GM12878 (cell line): ENCODE measurements around the gene PAQR7. TPM values are rescaled to one million over a fixed set of nuclear protein-coding genes. Genes with fewer than 3 reads are reported as not detected.

ENCODE experiments used
- ATAC-seq: fragments of 200-7000 bp; cut with Tn5 transposase; 3 replicates; pipeline ENCODE4 v1.9.1; 2020; ENCODE audit warnings: mild to moderate bottlenecking, moderate library complexity
- BruUV-seq: library from RNA; stranded (reverse); fragments of 400-500 nt; replicated peaks from 2 replicates; lab custom pipeline; 2021; lab: Mats Ljungman, UMichigan
- CTCF ChIA-PET: fragments of 300-600 bp; sonication (Branson Sonifier 250); formaldehyde crosslinking; extraction: SDS; loops from one replicate; lab custom pipeline; 2021; ENCODE audit warnings: inconsistent platforms; lab: Yijun Ruan, JAX
- POLR2A ChIA-PET: fragments of 350-600 bp; formaldehyde crosslinking; extraction: SDS; loops from one replicate; lab custom pipeline; 2021; ENCODE audit warnings: inconsistent platforms; lab: Charles Lee
- RAD21 ChIA-PET: fragments of 300-600 bp; sonication (Branson Sonifier 250); formaldehyde crosslinking; loops from one replicate; lab custom pipeline; 2023; ENCODE audit warnings: antibody characterized with exemption; ENCODE audit not compliant: unreplicated experiment; lab: Charles Lee
- SMC1A ChIA-PET: fragments of 300-600 bp; sonication (Branson Sonifier 250); formaldehyde crosslinking; loops from one replicate; lab custom pipeline; 2023; ENCODE audit not compliant: unreplicated experiment, uncharacterized antibody; lab: Charles Lee
- DNase-seq: peaks from one replicate; pipeline ENCODE4 v3.0.0-alpha.2; 2011; ENCODE audit warnings: low read depth, low spot score
- FAIRE-seq: peaks from 3 replicates; lab custom pipeline; 2011; peaks lifted over from hg19 to GRCh38; lab: Jason Lieb, UNC
- H2AFZ ChIP-seq: 2 replicates; pipeline ENCODE4 v1.6.0; 2011; ENCODE audit warnings: low read depth, low read length, control low read depth; ENCODE audit not compliant: control insufficient read depth
- H3K27ac ChIP-seq: 2 replicates; pipeline ENCODE4 v1.5.1; 2011; ENCODE audit warnings: control low read depth; ENCODE audit not compliant: control insufficient read depth, insufficient read depth
- H3K27me3 ChIP-seq, 2 experiments: replicated peaks in 1 of 2; 2 replicates each; pipeline versions ENCODE4 v1.6.0 to v1.6.1; 2011; ENCODE audit warnings: low read length in 1 of 2; ENCODE audit not compliant: control insufficient read depth in 2 of 2, insufficient read depth in 2 of 2
- H3K36me3 ChIP-seq, 2 experiments: 2 replicates each; pipeline ENCODE4 v1.5.1; 2011; ENCODE audit warnings: low read length in 1 of 2; ENCODE audit not compliant: control insufficient read depth in 2 of 2, insufficient read depth in 2 of 2
- H3K4me1 ChIP-seq: 2 replicates; pipeline ENCODE4 v1.6.1; 2011; ENCODE audit warnings: mild to moderate bottlenecking, low read length, moderate library complexity, mixed read lengths; ENCODE audit not compliant: control insufficient read depth, insufficient read depth
- H3K4me2 ChIP-seq: 2 replicates; pipeline ENCODE4 v1.6.0; 2011; ENCODE audit warnings: control low read depth; ENCODE audit not compliant: control insufficient read depth, insufficient read depth
- H3K4me3 ChIP-seq: fragments of 200-600 bp; sonication (generic); 2 replicates; pipeline ENCODE4 v1.5.1; 2016
- H3K79me2 ChIP-seq: 2 replicates; pipeline ENCODE4 v1.6.0; 2011; ENCODE audit warnings: low read length; ENCODE audit not compliant: control insufficient read depth, insufficient read depth
- H3K9ac ChIP-seq: 2 replicates; pipeline ENCODE4 v1.8.0; 2011; ENCODE audit warnings: low read length, control low read depth, mixed read lengths; ENCODE audit not compliant: control insufficient read depth, insufficient read depth
- H3K9me3 ChIP-seq: replicated peaks from 3 replicates; pipeline ENCODE4 v1.5.1; 2011; ENCODE audit warnings: mild to moderate bottlenecking, low read length; ENCODE audit not compliant: control insufficient read depth, insufficient read depth
- H4K20me1 ChIP-seq: 2 replicates; pipeline ENCODE4 v1.6.0; 2011; ENCODE audit not compliant: control insufficient read depth, insufficient read depth
- BHLHE40 ChIP-seq, 2 experiments: fragments of 450-650 bp in 1 of 2; IDR thresholded peaks; 2 replicates each; pipeline ENCODE4 v1.6.1; 2011 to 2017; ENCODE audit warnings: low read depth in 2 of 2, borderline replicate concordance in 1 of 2, improper control_type of control experiment in 1 of 2, low read length in 1 of 2, mild to moderate bottlenecking in 1 of 2
- FOXM1 ChIP-seq: IDR thresholded peaks from 2 replicates; pipeline ENCODE4 v1.6.1; 2012; ENCODE audit warnings: low read depth, mild to moderate bottlenecking, inconsistent platforms, low read length, moderate library complexity
- GABPA ChIP-seq: IDR thresholded peaks from 2 replicates; pipeline ENCODE4 v1.6.1; 2014; ENCODE audit warnings: antibody characterized with exemption, low read depth, mild to moderate bottlenecking, inconsistent platforms
- HDAC6 ChIP-seq: fragments of 200-600 bp; sonication (generic); IDR thresholded peaks from one replicate; pipeline ENCODE4 v1.8.0; 2017; ENCODE audit warnings: antibody characterized with exemption; ENCODE audit not compliant: unreplicated experiment
- JUND ChIP-seq: IDR thresholded peaks from 2 replicates; pipeline ENCODE4 v1.6.1; 2012; ENCODE audit warnings: low read depth, mild to moderate bottlenecking, low read length, improper control_type of control experiment, moderate library complexity
- PAX5 ChIP-seq: IDR thresholded peaks from 2 replicates; pipeline ENCODE4 v1.6.1; 2011; ENCODE audit warnings: low read depth, low read length, borderline replicate concordance
- TCF3 ChIP-seq: IDR thresholded peaks from 2 replicates; pipeline ENCODE4 v1.6.1; 2012; ENCODE audit warnings: low read depth, mild to moderate bottlenecking, low read length, borderline replicate concordance; ENCODE audit not compliant: insufficient read depth
- WGBS: methylation state at CpG from one replicate; pipeline ENCODE4 v1.1.6; 2016; ENCODE audit warnings: low lambda C conversion rate; ENCODE audit not compliant: insufficient replicate concordance, insufficient coverage; ENCODE audit errors: missing lambda C conversion rate; 5-methylcytosine and 5-hydroxymethylcytosine counted together
- in situ Hi-C: fragments of 300-500 bp; cut with MboI; formaldehyde crosslinking; loops from 9 replicates; pipeline ENCODE4 v1.14.3; 2018; ENCODE audit warnings: mixed read lengths
- intact Hi-C: fragments of 100-400 bp; cut with micrococcal nuclease; formaldehyde crosslinking; loops from one replicate; pipeline ENCODE4 v1.14.2; 2022; ENCODE audit not compliant: unreplicated experiment
- polyA plus RNA-seq, 11 experiments: library from polyadenylated mRNA; depleted of rRNA in 4 of 11; unstranded in 6 of 11; stranded (reverse) in 5 of 11; fragments of >200 nt; fragmentation: Nextera tagmentation in 4 of 11; fragmentation: Illumina TruSeq in 1 of 11; extraction: Ambion mirVana in 4 of 11; extraction: Trizol in 1 of 11; gene quantifications; 1 replicate in 1 of 11; 2 replicates in 10 of 11; pipeline versions ENCODE4 v1.2.1 to v1.2.3, GENCODE V29; 2011 to 2016; ENCODE audit warnings: inconsistent platforms in 2 of 11, missing spikeins in 2 of 11, low read depth in 1 of 11
- total RNA-seq, 4 experiments: library from RNA; depleted of rRNA in 3 of 4; stranded (reverse); fragments of >200 nt in 3 of 4; fragmentation: Illumina TruSeq in 1 of 4; extraction: Trizol in 1 of 4; gene quantifications; 2 replicates each; pipeline versions ENCODE4 v1.2.1 to v1.2.3, GENCODE V29; 2013 to 2021
- TF ChIP-seq, protein P1 (sequence below): IDR thresholded peaks from 2 replicates; pipeline ENCODE4 v1.6.1; 2012; ENCODE audit warnings: low read depth, low read length, improper control_type of control experiment

Gene PAQR7
- total and polyA plus RNA-seq, 10 of the 15 experiments (the other 5 are each of a cell fraction or from before 2014, with no cell fraction given) = 1.1 to 8.8 (median 5.2) TPM

DNA sequence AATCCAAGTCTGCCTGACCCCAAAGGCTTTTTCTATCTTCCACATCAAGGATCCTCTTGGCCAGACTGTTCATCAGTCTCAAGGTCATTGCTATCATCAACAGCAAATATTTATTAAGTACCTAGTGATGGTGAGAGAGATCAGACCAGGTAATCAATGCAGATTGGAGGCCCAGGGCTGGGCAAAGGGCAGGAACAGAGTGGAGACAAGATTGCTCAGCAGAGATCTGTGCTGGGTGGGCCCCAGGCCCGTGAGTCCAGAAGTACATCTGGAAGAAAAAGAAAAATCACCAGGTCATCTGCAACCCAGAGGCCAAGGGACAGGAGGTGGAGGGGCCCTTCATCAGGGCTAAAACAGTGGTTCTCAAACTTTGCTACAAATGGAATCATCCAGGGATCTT, 10.1 kb upstream of the PAQR7 start:
- in situ Hi-C loops = no loop called here
- no TSS peak for BruUV-seq
- TF ChIP-seq JUND = no peak
- TF ChIP-seq, protein P1, sequence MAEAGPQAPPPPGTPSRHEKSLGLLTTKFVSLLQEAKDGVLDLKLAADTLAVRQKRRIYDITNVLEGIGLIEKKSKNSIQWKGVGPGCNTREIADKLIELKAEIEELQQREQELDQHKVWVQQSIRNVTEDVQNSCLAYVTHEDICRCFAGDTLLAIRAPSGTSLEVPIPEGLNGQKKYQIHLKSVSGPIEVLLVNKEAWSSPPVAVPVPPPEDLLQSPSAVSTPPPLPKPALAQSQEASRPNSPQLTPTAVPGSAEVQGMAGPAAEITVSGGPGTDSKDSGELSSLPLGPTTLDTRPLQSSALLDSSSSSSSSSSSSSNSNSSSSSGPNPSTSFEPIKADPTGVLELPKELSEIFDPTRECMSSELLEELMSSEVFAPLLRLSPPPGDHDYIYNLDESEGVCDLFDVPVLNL = no peak
- TF ChIP-seq GABPA = no peak
- TF ChIP-seq HDAC6 = no peak
- no peak for TF ChIP-seq BHLHE40 (IDR thresholded peaks at IDR 0.05; ENCODE audit: borderline replicate concordance in 1 of 2, low read depth in 2 of 2, low read length in 1 of 2)
- TF ChIP-seq TCF3 = no peak
- no peak for TF ChIP-seq FOXM1
- no peak for TF ChIP-seq PAX5
- TF ChIP-seq, all 136 proteins: peak for 0
- ChIA-PET SMC1A (no interaction called here), POLR2A (no interaction called here), RAD21 (no interaction called here), CTCF (interaction anchor here (1.5 kb wide), 1 partner anchor 20 kb away, joined by 4 read pairs; the partner anchor contains the start of gene STMN1)
- Histone ChIP-seq H3K4me2 (no peak overlapping the region), H3K4me1 (no peaks in the 10 kb centered on the region), H3K27ac (no peak overlapping the region), H2AFZ (no peak overlapping the region), H3K9ac (no peak overlapping the region), H3K27me3 (no peaks in the 10 kb centered on the region; a peak in 1 of 4 replicates), H3K9me3 (no peaks in the 10 kb centered on the region), H3K4me3 (no peak overlapping the region), H3K79me2 (no peaks in the 10 kb centered on the region), H4K20me1 (no peaks in the 10 kb centered on the region), H3K36me3 (no peaks in the 10 kb centered on the region)
- DNase-seq (no peak), FAIRE-seq (peak; percentile 23), ATAC-seq (no peak)
- intact Hi-C loops = no loop called here
- 0% methylated on average over 1 of the region's 1 CpG for WGBS
